HFFc6 (cell line): ENCODE measurements around the gene AXIN2. TPM values are rescaled to one million over a fixed set of nuclear protein-coding genes. Genes with fewer than 3 reads are reported as not detected.

Experiments used
- DNase-seq: peaks from one replicate; pipeline ENCODE4 v3.0.0-alpha.2; 2018
- H3K27ac Mint-ChIP-seq: 2 replicates; pipeline ENCODE4 v1.8.0; 2020; ENCODE audit warnings: mild to moderate bottlenecking, mixed read lengths
- H3K27me3 Mint-ChIP-seq: 2 replicates; pipeline ENCODE4 v1.8.0; 2021; ENCODE audit warnings: mild to moderate bottlenecking, moderate library complexity, mixed read lengths; ENCODE audit not compliant: insufficient read depth
- H3K36me3 Mint-ChIP-seq: 2 replicates; pipeline ENCODE4 v1.8.0; 2021; ENCODE audit warnings: low read depth, mixed read lengths
- H3K4me1 Mint-ChIP-seq: 2 replicates; pipeline ENCODE4 v1.8.0; 2020; ENCODE audit warnings: low read depth, mixed read lengths
- H3K4me3 Mint-ChIP-seq: 2 replicates; pipeline ENCODE4 v1.8.0; 2020; ENCODE audit warnings: mild to moderate bottlenecking, moderate library complexity, mixed read lengths
- H3K9me3 Mint-ChIP-seq: 2 replicates; pipeline ENCODE4 v1.8.0; 2020; ENCODE audit warnings: mild to moderate bottlenecking, mixed read lengths
- CTCF ChIP-seq: fragments of 200-600 bp; sonication (generic); IDR thresholded peaks from 2 replicates; pipeline ENCODE4 v1.5.0; 2021; ENCODE audit warnings: antibody characterized with exemption, mild to moderate bottlenecking
- total RNA-seq, 6 experiments: library from RNA; stranded (reverse); fragmentation: NEBNext Ultra II Directional; extraction: Animal tissue kit (Norgen Biotek cat#: 25700); gene quantifications; 2 replicates in 1 of 6; 3 replicates in 5 of 6; pipeline ENCODE4 v1.2.3, GENCODE V29; 2021

AXIN2 gene
- total RNA-seq, 6 experiments from 2014 or later: 0.17 to 0.57 (median 0.39) TPM

GRCh38 chr17:65523853-65524664 lies 37.4 kb downstream of the AXIN2 start:
- Mint-ChIP-seq H3K27ac (no peak overlapping the region), H3K9me3 (no peaks in the 10 kb centered on the region), H3K4me1 (no peaks in the 10 kb centered on the region), H3K36me3 (no peaks in the 10 kb centered on the region), H3K4me3 (no peak overlapping the region), H3K27me3 (peaks cover 12% of the 10 kb centered on the region; the same call in 1 of the 2 replicates)
- DNase-seq: no peak
- TF ChIP-seq CTCF: no peak

- H3K27ac Mint-ChIP-seq: no peak overlapping the region
- peaks cover 12% of the 10 kb centered on the region; the same call in 1 of the 2 replicates for H3K27me3 Mint-ChIP-seq
- no peak for TF ChIP-seq CTCF
- no peak for DNase-seq
- H3K4me1 Mint-ChIP-seq: no peaks in the 10 kb centered on the region
- no peak overlapping the region for H3K4me3 Mint-ChIP-seq
- H3K9me3 Mint-ChIP-seq: 0 out of 2 replicates have a peak, but pooled peaks cover 3% of the 10 kb centered on the region
- H3K36me3 Mint-ChIP-seq: peaks cover 3% of the 10 kb centered on the region; the same call in 1 of the 2 replicates
Measured at GRCh38 chr17:65523411-65523810, 38.0 kb downstream of the AXIN2 start.

- Mint-ChIP-seq H3K4me3 (no peak overlapping the region), H3K36me3 (peaks cover 4% of the 10 kb centered on the region; the same call in 1 of the 2 replicates), H3K27me3 (peaks cover 12% of the 10 kb centered on the region; the same call in 1 of the 2 replicates), H3K4me1 (no peaks in the 10 kb centered on the region), H3K9me3 (peaks cover 7% of the 10 kb centered on the region; the same call in 1 of the 2 replicates), H3K27ac (no peak overlapping the region)
- no peak for DNase-seq
- TF ChIP-seq CTCF: no peak
Measured at GRCh38 chr17:65522751-65523404, 38.6 kb downstream of the AXIN2 start.

GRCh38 chr17:65519462-65519861 lies 42.0 kb downstream of the AXIN2 start:
- peaks cover 4% of the 10 kb centered on the region; the same call in 1 of the 2 replicates for H3K4me1 Mint-ChIP-seq
- peaks cover 8% of the 10 kb centered on the region; the same call in 1 of the 2 replicates for H3K9me3 Mint-ChIP-seq
- H3K27me3 Mint-ChIP-seq: peaks cover 17% of the 10 kb centered on the region; the same call in 1 of the 2 replicates
- no peak overlapping the region for H3K27ac Mint-ChIP-seq
- DNase-seq: no peak
- H3K4me3 Mint-ChIP-seq: no peak overlapping the region
- TF ChIP-seq CTCF: no peak
- peaks cover 4% of the 10 kb centered on the region; the same call in 1 of the 2 replicates for H3K36me3 Mint-ChIP-seq

- peaks cover 4% of the 10 kb centered on the region; the same call in 1 of the 2 replicates for H3K36me3 Mint-ChIP-seq
- H3K9me3 Mint-ChIP-seq: peaks cover 8% of the 10 kb centered on the region; the same call in 1 of the 2 replicates
- no peak for TF ChIP-seq CTCF
- peaks cover 11% of the 10 kb centered on the region; the same call in 1 of the 2 replicates for H3K27me3 Mint-ChIP-seq
- H3K4me1 Mint-ChIP-seq: peaks cover 10% of the 10 kb centered on the region; the same call in 1 of the 2 replicates
- DNase-seq: peak; percentile 29
- no peak overlapping the region for H3K4me3 Mint-ChIP-seq
- no peak overlapping the region for H3K27ac Mint-ChIP-seq
Measured at GRCh38 chr17:65518256-65518655, 43.2 kb downstream of the AXIN2 start.
